ENCODE data around the gene UGT2A3. TPM values are rescaled to one million over a fixed set of nuclear protein-coding genes. Genes with fewer than 3 reads are reported as not detected.

The UGT2A3 gene
- total and polyA plus RNA-seq, 2 of the 4 experiments (the other 2 are of a cell fraction): not detected

GRCh38 chr4:68948985-68949384 is 2.6 kb downstream of the UGT2A3 start:
- no TSS peak for BruUV-seq (replicated peaks)
- Histone ChIP-seq H3K27me3 (ENCODE audit: control insufficient read depth, insufficient read depth, low read length) (no peaks in the 10 kb centered on the region), H3K9me3 (ENCODE audit: control insufficient read depth, insufficient read depth, low read length) (no peaks in the 10 kb centered on the region), H4K91ac (ENCODE audit: insufficient read depth, low read depth, low read length) (no peak overlapping the region), H3K4me3 (ENCODE audit: insufficient read depth, low read depth, low read length) (no peak overlapping the region), H3K14ac (replicated peaks; ENCODE audit: low read depth, low read length) (no peak overlapping the region), H2BK20ac (ENCODE audit: low read depth, low read length) (no peak overlapping the region), H3K9me1 (ENCODE audit: insufficient read depth, low read length) (no peaks in the 10 kb centered on the region), H4K5ac (ENCODE audit: low read depth, low read length) (no peak overlapping the region), H2AK9ac (replicated peaks; ENCODE audit: low read depth, low read length, poor library complexity) (no peak overlapping the region), H3K79me1 (ENCODE audit: low read depth in 1 of 2, low read length in 2 of 2) (no peaks in the 10 kb centered on the region), H3K9ac (ENCODE audit: low read depth, low read length) (no peak overlapping the region), H2AK5ac (ENCODE audit: low read depth, low read length) (no peak overlapping the region), H3K56ac (ENCODE audit: extremely low read depth, insufficient read depth, low read length) (no peak overlapping the region), H3K36me3 (ENCODE audit: control insufficient read depth, insufficient read depth, low read length) (no peaks in the 10 kb centered on the region), H4K20me1 (ENCODE audit: insufficient read depth, low read length) (no peaks in the 10 kb centered on the region), H3K27ac (ENCODE audit: insufficient read depth, low read length) (no peak overlapping the region), H3K4ac (ENCODE audit: low read depth, low read length) (no peak overlapping the region), H2BK5ac (ENCODE audit: low read depth, low read length, poor library complexity, severe bottlenecking) (no peak overlapping the region), H2BK120ac (ENCODE audit: low read depth, low read length) (no peak overlapping the region), H4K8ac (ENCODE audit: low read depth in 2 of 2, low read length in 2 of 2) (no peak overlapping the region), H3K4me2 (ENCODE audit: low read depth, low read length) (no peak overlapping the region), H3K4me1 (ENCODE audit: control insufficient read depth, insufficient read depth, low read length) (no peaks in the 10 kb centered on the region), H3K18ac (ENCODE audit: low read depth, low read length) (no peak overlapping the region), H2BK15ac (ENCODE audit: low read depth, low read length) (no peak overlapping the region), H3K23ac (ENCODE audit: low read depth, low read length) (no peak overlapping the region), H2AFZ (replicated peaks; ENCODE audit: low read length, poor library complexity) (no peak overlapping the region)
- ATAC-seq (ENCODE audit: low read depth) (no peak), DNase-seq (no peak)
- TF ChIP-seq RCOR1 (IDR thresholded peaks at IDR 0.05; ENCODE audit: insufficient replicate concordance, low read length) (no peak), CTCF (conservative IDR thresholded peaks at IDR 0.05; ENCODE audit: low read depth, low read length) (no peak), RFX5 (IDR thresholded peaks at IDR 0.05; ENCODE audit: low read depth, low read length) (no peak), CHD1 (IDR thresholded peaks at IDR 0.05; ENCODE audit: low read depth, low read length) (no peak), MAFK (IDR thresholded peaks at IDR 0.05; ENCODE audit: low read depth, low read length) (no peak), SMC3 (IDR thresholded peaks at IDR 0.05; ENCODE audit: low read depth, low read length) (no peak), RAD21 (IDR thresholded peaks at IDR 0.05; ENCODE audit: low read length) (no peak), FOS (IDR thresholded peaks at IDR 0.05; ENCODE audit: low read depth, low read length) (no peak), MAZ (IDR thresholded peaks at IDR 0.05; ENCODE audit: borderline replicate concordance, low read depth, low read length) (no peak), BHLHE40 (IDR thresholded peaks at IDR 0.05; ENCODE audit: low read depth, low read length) (no peak), MXI1 (IDR thresholded peaks at IDR 0.05; ENCODE audit: borderline replicate concordance, low read depth, low read length) (no peak)
- CTCF ChIA-PET: no interaction called here
- POLR2A ChIA-PET (ENCODE audit: unreplicated experiment): no interaction called here
- intact Hi-C loops (cut with micrococcal nuclease): no loop called here
- dilution Hi-C loops (cut with HindIII; ENCODE audit: low sequenced_read_pairs, unreplicated experiment): no loop called here
- no CpG with 5 or more reads among the region's 3 CpGs for WGBS, 2 experiments (ENCODE audit: extremely low coverage in 2 of 2, insufficient read length in 1 of 2)
- in situ Hi-C loops (cut with MboI; ENCODE audit: low sequenced_read_pairs): no loop called here
